Stimulated activated naive CD8-positive, alpha-beta T cell treated with anti-CD3 and anti-CD28 coated beads, Interleukin-15, amount 100 ng/mL, for 72 hours (primary cell): ENCODE data around the gene GSN.

Source experiments
- ATAC-seq: fragments of 150-1000 bp; cut with Tn5 transposase; 2 replicates; pipeline ENCODE4 v1.10.0; 2021; ENCODE audit warnings: mild to moderate bottlenecking, moderate library complexity
- DNase-seq, 2 donors: peaks; one replicate each; pipeline ENCODE4 v3.0.0; 2021 to 2022
- H3K27ac Mint-ChIP-seq, 2 donors: one replicate each; pipeline ENCODE4 v1.8.0; 2022; ENCODE audit warnings: mild to moderate bottlenecking in 2 of 2, mixed read lengths in 2 of 2, moderate library complexity in 2 of 2
- H3K27me3 Mint-ChIP-seq: one replicate; pipeline ENCODE4 v1.8.0; 2022; ENCODE audit warnings: mixed read lengths
- H3K4me1 Mint-ChIP-seq: one replicate; pipeline ENCODE4 v1.8.0; 2022; ENCODE audit warnings: mild to moderate bottlenecking, mixed read lengths
- H3K4me3 Mint-ChIP-seq, 2 donors: one replicate each; pipeline ENCODE4 v1.8.0; 2022; ENCODE audit warnings: mild to moderate bottlenecking in 2 of 2, mixed read lengths in 2 of 2, moderate library complexity in 1 of 2
- H3K9me3 Mint-ChIP-seq, 2 donors: one replicate each; pipeline ENCODE4 v1.8.0; 2022; ENCODE audit warnings: mixed read lengths in 2 of 2

GSN gene

GRCh38 chr9:121326130-121326838 is 58.3 kb downstream of the GSN start:
- DNase-seq (no peak), ATAC-seq (no peak)
- H3K27me3 Mint-ChIP-seq = no peaks in the 10 kb centered on the region
- peaks cover 13% of the 10 kb centered on the region for H3K4me1 Mint-ChIP-seq
- H3K4me3 Mint-ChIP-seq = no peak overlapping the region
- no peaks in the 10 kb centered on the region for H3K9me3 Mint-ChIP-seq
- no peak overlapping the region for H3K27ac Mint-ChIP-seq

- DNase-seq (no peak), ATAC-seq (no peak)
- Mint-ChIP-seq H3K9me3 (no peaks in the 10 kb centered on the region), H3K4me3 (no peak overlapping the region), H3K27me3 (no peaks in the 10 kb centered on the region), H3K27ac (no peak overlapping the region), H3K4me1 (peaks cover 8% of the 10 kb centered on the region)
These were observed 59.1 kb downstream of the GSN start for GRCh38 chr9:121326901-121327613.

DNA sequence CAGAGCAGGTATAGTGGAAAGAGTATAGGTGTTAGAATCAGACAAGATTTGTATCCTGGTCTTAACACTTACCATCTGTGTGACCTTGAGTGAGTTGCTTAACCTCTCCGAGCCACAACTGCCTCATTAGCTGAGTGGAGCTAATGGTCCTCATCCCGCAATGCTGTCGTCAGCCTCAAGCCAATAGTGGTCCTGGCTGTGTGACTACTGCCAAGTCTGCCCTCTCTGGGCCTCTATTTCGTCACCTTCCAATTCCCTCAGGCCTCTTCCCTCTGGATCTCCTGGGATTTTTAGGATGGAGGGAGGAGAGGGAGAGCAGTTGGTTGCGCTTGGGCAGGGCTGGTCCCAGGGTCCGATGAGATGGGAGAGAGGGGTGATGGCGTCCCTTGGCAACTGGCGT is 60.5 kb downstream of the GSN start:
- no peak overlapping the region for H3K4me3 Mint-ChIP-seq
- H3K9me3 Mint-ChIP-seq = no peaks in the 10 kb centered on the region
- no peak for ATAC-seq
- no peak overlapping the region for H3K27ac Mint-ChIP-seq
- H3K4me1 Mint-ChIP-seq = no peaks in the 10 kb centered on the region
- DNase-seq = no peak
- H3K27me3 Mint-ChIP-seq = no peaks in the 10 kb centered on the region

DNA sequence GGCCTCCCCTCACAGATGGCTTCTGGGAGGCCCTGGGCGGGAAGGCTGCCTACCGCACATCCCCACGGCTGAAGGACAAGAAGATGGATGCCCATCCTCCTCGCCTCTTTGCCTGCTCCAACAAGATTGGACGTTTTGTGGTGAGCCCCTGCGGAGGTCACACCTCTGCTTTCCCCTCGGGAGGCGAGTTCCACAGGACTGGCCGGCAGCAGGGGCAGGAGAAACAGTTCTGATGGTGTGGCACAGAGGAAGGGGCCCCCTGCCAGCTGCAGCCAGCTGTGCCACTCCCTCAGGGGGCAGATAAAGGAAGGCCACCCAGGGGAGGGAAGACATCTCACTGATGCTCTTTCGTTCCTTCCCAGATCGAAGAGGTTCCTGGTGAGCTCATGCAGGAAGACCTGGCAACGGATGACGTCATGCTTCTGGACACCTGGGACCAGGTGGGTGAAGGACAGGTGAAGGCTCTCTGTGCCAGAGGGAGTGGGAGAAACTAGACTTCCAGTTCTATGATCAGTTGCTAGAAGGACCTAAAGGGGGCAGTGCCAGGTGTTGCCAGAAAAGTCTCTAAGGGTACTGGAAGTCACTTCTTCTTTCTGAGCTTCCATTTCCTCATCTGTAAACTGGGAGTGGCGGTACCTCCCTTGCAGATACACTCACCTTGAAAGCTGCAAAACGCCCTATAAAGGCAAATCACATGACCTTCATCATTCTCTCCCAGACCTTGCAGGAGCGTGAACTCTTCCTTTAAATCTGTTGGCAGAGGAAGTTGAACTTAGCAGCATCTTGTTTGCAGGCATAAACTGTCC is 61.1 kb downstream of the GSN start:
- Mint-ChIP-seq H3K27me3 (no peaks in the 10 kb centered on the region), H3K27ac (no peak overlapping the region), H3K4me3 (no peak overlapping the region), H3K4me1 (no peaks in the 10 kb centered on the region), H3K9me3 (no peaks in the 10 kb centered on the region)
- ATAC-seq (no peak), DNase-seq (no peak)

DNA sequence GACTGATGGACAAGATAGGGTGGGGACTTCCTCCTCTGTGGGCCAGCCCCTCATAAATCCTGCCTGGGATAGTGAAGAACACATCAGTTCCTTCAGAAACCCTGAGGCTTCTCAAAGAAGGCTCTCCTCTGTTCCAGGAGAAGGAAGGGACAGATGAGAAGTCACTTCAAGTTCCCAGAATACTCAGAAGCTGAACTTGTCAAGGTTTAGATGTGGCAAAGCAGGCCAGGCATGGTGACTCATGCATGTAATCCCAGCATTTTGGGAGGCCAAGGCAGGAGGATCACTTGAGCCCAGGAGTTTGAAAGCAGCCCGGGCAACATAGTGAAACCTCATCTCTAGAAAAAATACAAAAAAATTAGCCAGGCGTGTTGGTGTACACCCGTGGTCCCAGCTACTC is 63.6 kb downstream of the GSN start:
- no peaks in the 10 kb centered on the region for H3K9me3 Mint-ChIP-seq
- H3K27me3 Mint-ChIP-seq = no peaks in the 10 kb centered on the region
- no peaks in the 10 kb centered on the region for H3K4me1 Mint-ChIP-seq
- no peak for DNase-seq
- ATAC-seq = no peak
- no peak overlapping the region for H3K4me3 Mint-ChIP-seq
- H3K27ac Mint-ChIP-seq = no peak overlapping the region

- no peak overlapping the region for H3K4me3 Mint-ChIP-seq
- DNase-seq (no peak), ATAC-seq (no peak)
- H3K9me3 Mint-ChIP-seq = no peaks in the 10 kb centered on the region
- H3K27me3 Mint-ChIP-seq = no peaks in the 10 kb centered on the region
- no peak overlapping the region for H3K27ac Mint-ChIP-seq
- no peaks in the 10 kb centered on the region for H3K4me1 Mint-ChIP-seq
These were observed 64.2 kb downstream of the GSN start for GRCh38 chr9:121331992-121332685.

DNA sequence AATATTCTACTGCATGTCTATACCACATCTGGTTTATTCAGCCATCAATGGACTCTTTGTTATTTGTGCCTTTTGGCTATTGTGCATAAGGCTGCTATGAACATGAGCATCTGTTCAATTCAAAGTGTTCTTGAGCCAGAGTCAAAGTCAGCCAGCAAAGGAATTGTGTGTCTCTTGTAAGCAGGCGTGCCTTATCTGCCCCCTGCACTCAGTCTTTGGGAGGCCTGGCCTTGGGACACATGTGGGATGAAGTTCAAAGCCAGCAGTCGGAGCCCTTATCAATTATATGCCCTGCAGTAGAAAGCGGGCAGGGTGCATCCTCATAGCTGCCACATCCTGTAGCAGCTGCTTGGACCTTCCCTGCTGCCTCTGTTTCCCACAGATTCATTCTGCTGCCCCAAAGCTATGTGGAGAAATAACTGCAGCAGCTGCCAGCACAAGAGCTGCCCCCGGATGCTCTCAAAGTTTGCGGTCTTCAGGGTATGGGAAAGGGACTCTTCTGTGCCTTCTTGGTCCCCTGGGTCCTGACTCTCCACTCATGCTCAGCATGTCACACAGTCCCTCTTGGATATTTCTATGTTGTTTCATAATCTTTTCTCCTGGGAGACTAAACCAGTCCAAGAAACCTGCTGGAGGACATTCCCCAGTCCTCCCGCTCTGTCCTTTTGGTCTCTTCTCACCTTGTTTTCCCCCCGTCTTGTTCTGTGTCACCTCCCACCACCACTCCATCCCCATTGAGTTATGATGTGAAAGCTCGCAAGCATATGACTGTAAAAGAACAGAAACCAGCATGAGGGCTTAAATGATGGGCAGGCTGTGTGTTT is 66.2 kb downstream of the GSN start:
- ATAC-seq = no peak
- H3K4me3 Mint-ChIP-seq = no peak overlapping the region
- no peaks in the 10 kb centered on the region for H3K9me3 Mint-ChIP-seq
- H3K27me3 Mint-ChIP-seq = no peaks in the 10 kb centered on the region
- no peaks in the 10 kb centered on the region for H3K4me1 Mint-ChIP-seq
- no peak overlapping the region for H3K27ac Mint-ChIP-seq
- DNase-seq = no peak

DNA sequence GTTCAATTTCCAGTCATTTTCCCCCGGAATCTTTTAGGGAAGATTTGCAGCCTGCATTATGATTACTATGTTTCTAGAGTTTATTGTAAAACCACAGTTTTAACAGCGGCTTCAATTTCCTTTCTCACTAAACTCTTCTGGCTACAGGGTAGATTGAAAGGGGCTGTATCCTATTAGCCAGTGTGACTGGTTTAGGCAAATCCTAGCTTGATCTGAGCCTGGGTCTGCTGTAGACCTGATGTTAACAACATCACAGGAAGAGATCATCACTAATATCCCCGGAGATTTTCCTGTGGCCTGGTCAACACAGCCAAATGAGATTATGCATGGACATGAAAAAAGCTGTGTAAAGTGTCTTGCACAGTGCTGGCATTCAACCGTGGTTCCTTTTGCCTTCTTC is 68.7 kb downstream of the GSN start:
- no peaks in the 10 kb centered on the region for H3K27me3 Mint-ChIP-seq
- no peak overlapping the region for H3K4me3 Mint-ChIP-seq
- no peaks in the 10 kb centered on the region for H3K9me3 Mint-ChIP-seq
- ATAC-seq = no peak
- H3K27ac Mint-ChIP-seq = no peak overlapping the region
- no peak for DNase-seq
- H3K4me1 Mint-ChIP-seq = no peaks in the 10 kb centered on the region

DNA sequence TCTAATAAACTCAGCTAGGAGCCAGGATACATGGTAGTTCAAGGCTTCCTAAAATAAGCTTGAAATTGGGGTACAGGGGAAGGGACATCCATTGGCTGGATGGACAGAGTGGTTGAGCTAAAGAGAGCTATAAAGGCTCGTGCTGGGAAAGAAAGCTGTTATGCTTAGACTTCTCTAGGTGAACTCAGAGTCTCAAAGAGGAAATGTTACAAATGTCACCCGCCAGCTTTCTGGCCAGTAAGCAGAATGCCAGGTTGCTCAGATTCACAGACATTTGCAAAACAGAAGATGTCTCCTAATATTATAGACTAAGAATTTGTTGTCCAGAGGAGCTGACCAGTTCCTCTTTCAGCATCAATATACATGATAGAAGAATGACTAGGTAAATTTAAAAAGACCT is 71.5 kb downstream of the GSN start:
- H3K27ac Mint-ChIP-seq = no peak overlapping the region
- DNase-seq = no peak
- H3K9me3 Mint-ChIP-seq = no peaks in the 10 kb centered on the region
- H3K27me3 Mint-ChIP-seq = no peaks in the 10 kb centered on the region
- ATAC-seq = no peak
- H3K4me3 Mint-ChIP-seq = no peak overlapping the region
- H3K4me1 Mint-ChIP-seq = peaks cover 2% of the 10 kb centered on the region

DNA sequence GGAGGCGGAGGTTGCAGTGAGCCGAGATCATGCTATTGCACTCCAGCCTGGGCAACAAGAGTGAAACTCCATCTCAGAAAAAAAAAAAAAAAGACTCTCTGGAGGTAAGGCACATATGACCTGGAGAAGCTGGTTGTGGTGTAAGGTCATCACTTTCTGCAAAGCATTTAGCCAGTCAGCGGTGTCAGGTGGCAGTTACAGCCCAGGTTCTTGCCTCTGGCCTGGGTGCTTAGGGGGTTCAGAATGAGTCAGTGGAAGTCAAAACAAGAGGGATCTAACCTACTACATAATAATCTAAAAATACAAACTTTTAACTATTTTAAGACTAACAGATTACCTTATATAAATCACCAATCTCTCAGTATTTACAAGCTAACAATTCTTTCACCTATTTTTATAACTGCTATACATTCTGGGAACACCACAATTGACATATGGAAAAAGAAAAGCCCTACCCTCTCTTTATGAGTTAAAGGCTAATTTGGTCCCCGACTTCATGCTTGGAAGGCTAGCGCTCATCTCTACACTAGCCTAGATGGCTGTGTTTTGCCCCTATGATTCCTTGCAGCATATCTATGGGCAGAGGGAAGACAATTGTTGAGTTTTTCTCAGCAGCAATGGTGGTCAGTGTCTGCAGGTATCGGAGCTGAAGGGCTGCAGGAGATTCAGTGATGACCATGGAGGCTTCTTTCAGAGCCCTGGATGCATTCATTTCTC is 72.9 kb downstream of the GSN start:
- DNase-seq = no peak
- H3K4me1 Mint-ChIP-seq = peaks cover 6% of the 10 kb centered on the region
- no peaks in the 10 kb centered on the region for H3K9me3 Mint-ChIP-seq
- ATAC-seq = peak; percentile 45
- H3K4me3 Mint-ChIP-seq = no peak overlapping the region
- no peaks in the 10 kb centered on the region for H3K27me3 Mint-ChIP-seq
- H3K27ac Mint-ChIP-seq = no peak overlapping the region

DNA sequence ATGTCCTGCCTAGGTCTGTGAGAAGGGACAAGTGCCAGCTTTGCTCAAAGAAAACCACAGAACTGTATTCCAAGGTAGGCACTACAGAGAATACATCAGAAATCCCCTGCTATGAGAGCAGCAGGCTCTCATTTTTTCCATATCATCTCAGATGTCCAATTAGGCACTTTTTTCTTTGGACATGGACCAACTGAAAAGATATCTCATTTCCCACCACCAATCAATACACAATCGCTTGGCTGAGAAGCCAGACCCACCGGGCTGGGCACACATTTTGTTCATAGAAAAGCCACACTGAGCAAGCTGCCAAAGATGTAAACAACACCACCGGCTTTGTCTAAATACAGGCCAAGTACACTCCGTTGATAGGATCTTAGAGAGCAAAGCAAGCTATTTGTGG is 76.2 kb downstream of the GSN start:
- Mint-ChIP-seq H3K27ac (no peak overlapping the region), H3K4me3 (no peak overlapping the region), H3K9me3 (no peaks in the 10 kb centered on the region), H3K27me3 (no peaks in the 10 kb centered on the region), H3K4me1 (peaks cover 6% of the 10 kb centered on the region)
- no peak for DNase-seq
- no peak for ATAC-seq

DNA sequence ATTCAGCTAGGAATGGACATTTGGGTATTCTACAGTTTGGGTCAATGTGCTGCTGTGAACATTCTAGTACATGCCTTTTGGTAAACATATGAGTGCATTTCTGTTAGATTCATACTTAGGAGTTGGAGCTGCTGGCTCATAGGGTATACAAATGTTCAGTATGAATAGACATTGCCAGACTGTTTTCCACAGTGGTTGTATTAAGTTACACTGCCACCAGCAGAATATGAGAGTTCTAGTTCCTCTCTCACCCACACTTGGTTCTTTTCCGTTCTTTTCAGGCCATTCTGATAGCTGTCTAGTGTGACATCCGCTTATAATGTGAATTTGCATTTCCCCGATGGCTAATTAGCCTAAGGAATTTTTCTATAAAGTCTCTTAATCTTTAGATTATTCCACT is 77.1 kb downstream of the GSN start:
- Mint-ChIP-seq H3K27ac (peak overlapping the region in 1 of 2 donors; percentile 85), H3K4me3 (no peak overlapping the region), H3K27me3 (no peaks in the 10 kb centered on the region), H3K4me1 (peaks cover 6% of the 10 kb centered on the region), H3K9me3 (no peaks in the 10 kb centered on the region)
- ATAC-seq (no peak), DNase-seq (no peak)

DNA sequence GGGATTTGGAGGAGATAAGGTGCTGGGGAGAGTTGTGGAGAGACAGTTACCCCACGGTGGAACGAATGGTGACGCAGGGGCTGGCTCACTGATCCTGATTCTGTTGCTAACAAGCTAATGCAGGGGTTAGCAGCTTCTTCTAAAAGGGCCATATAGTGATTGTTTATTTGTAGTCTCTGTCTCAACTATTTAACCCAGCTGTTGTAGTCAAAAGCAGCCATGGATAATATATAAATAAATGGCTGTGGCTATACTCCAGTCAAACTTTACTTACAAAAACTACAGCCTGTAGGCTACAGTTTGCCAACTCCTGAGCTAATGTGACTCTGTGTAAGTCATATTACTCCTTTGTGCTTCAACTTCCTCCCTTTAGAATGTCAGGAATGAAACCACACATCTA is 80.3 kb downstream of the GSN start:
- Mint-ChIP-seq H3K9me3 (no peaks in the 10 kb centered on the region), H3K4me1 (peaks cover 14% of the 10 kb centered on the region), H3K27ac (no peak overlapping the region), H3K4me3 (no peak overlapping the region), H3K27me3 (no peaks in the 10 kb centered on the region)
- DNase-seq (no peak), ATAC-seq (no peak)

- DNase-seq (no peak), ATAC-seq (no peak)
- Mint-ChIP-seq H3K27me3 (no peaks in the 10 kb centered on the region), H3K9me3 (no peaks in the 10 kb centered on the region), H3K27ac (no peak overlapping the region), H3K4me1 (peaks cover 22% of the 10 kb centered on the region), H3K4me3 (no peak overlapping the region)
These were observed 81.0 kb downstream of the GSN start for GRCh38 chr9:121349009-121349408.
